H1 (cell line): ENCODE data around the gene ATP6AP1. TPM values are rescaled to one million over a fixed set of nuclear protein-coding genes. Genes with fewer than 3 reads are reported as not detected.

Experiments used
- CTCF ChIA-PET: fragments of 300-600 bp; sonication (Branson Sonifier 250); formaldehyde crosslinking; loops from one replicate; lab custom pipeline; 2021; ENCODE audit not compliant: partially characterized antibody; lab: Charles Lee
- POLR2A ChIA-PET: fragments of 300-600 bp; sonication (Branson Sonifier 250); formaldehyde crosslinking; loops from one replicate; lab custom pipeline; 2021; ENCODE audit warnings: inconsistent platforms; ENCODE audit not compliant: partially characterized antibody; lab: Charles Lee
- DNase-seq, 2 experiments: peaks; one replicate each; pipeline versions ENCODE4 v3.0.0 to v3.0.0-alpha.2; 2010 to 2022; ENCODE audit warnings: low spot score in 2 of 2, low read depth in 1 of 2, mixed read lengths in 1 of 2
- FAIRE-seq: peaks from 2 replicates; lab custom pipeline; 2011; peaks lifted over from hg19 to GRCh38; lab: Jason Lieb, UNC
- H2AFZ ChIP-seq: 2 replicates; pipeline ENCODE4 v1.8.1; 2012; ENCODE audit warnings: low read length, inconsistent platforms
- H2AK5ac ChIP-seq: 2 replicates; pipeline ENCODE4 v1.6.1; 2013; ENCODE audit warnings: low read depth, low read length
- H2BK120ac ChIP-seq: replicated peaks from 2 replicates; pipeline ENCODE3; 2013; ENCODE audit warnings: low read depth, low read length, inconsistent platforms
- H2BK12ac ChIP-seq: 2 replicates; pipeline ENCODE4 v1.6.1; 2013; ENCODE audit warnings: low read depth, low read length
- H2BK15ac ChIP-seq: 2 replicates; pipeline ENCODE4 v1.6.1; 2013; ENCODE audit warnings: low read length
- H2BK20ac ChIP-seq: 2 replicates; pipeline ENCODE4 v1.6.1; 2013; ENCODE audit warnings: low read length
- H2BK5ac ChIP-seq: 2 replicates; pipeline ENCODE4 v1.6.1; 2013; ENCODE audit warnings: low read depth, low read length
- H3K14ac ChIP-seq: 2 replicates; pipeline ENCODE4 v1.6.1; 2013; ENCODE audit warnings: inconsistent platforms; ENCODE audit not compliant: insufficient read length
- H3K18ac ChIP-seq: 2 replicates; pipeline ENCODE4 v1.6.1; 2013; ENCODE audit warnings: low read length; ENCODE audit errors: extremely low read depth
- H3K23ac ChIP-seq: 2 replicates; pipeline ENCODE4 v1.6.1; 2013; ENCODE audit warnings: inconsistent platforms; ENCODE audit not compliant: insufficient read length
- H3K23me2 ChIP-seq: 2 replicates; pipeline ENCODE4 v1.6.1; 2013; ENCODE audit warnings: low read depth, low read length
- H3K27ac ChIP-seq: 2 replicates; pipeline ENCODE4 v1.6.1; 2011; ENCODE audit warnings: low read depth, low read length, inconsistent platforms
- H3K27me3 ChIP-seq, 4 experiments: replicated peaks in 1 of 4; 1 replicate in 1 of 4; 2 replicates in 3 of 4; pipeline versions ENCODE4 v1.6.1 to v1.8.1; 2011 to 2013; ENCODE audit warnings: low read length in 3 of 4, mild to moderate bottlenecking in 3 of 4, inconsistent platforms in 2 of 4, mixed read lengths in 2 of 4, moderate library complexity in 1 of 4; ENCODE audit not compliant: control insufficient read depth in 3 of 4, insufficient read depth in 3 of 4; ENCODE audit errors: extremely low read depth in 1 of 4
- H3K36me3 ChIP-seq, 4 experiments: 2 replicates each; pipeline versions ENCODE4 v1.6.1 to v1.8.1; 2011 to 2013; ENCODE audit warnings: mild to moderate bottlenecking in 4 of 4, low read length in 3 of 4, moderate library complexity in 2 of 4, control low read depth in 1 of 4, inconsistent platforms in 1 of 4; ENCODE audit not compliant: insufficient read depth in 4 of 4, control insufficient read depth in 2 of 4
- H3K4ac ChIP-seq: replicated peaks from 2 replicates; pipeline ENCODE3; 2013; ENCODE audit warnings: low read length, low read depth, mixed read lengths, inconsistent platforms; ENCODE audit not compliant: insufficient read length
- H3K4me1 ChIP-seq, 4 experiments: replicated peaks in 1 of 4; 1 replicate in 1 of 4; 2 replicates in 3 of 4; pipeline versions ENCODE4 v1.6.1 to v1.8.1; 2011 to 2013; ENCODE audit warnings: low read length in 3 of 4, inconsistent platforms in 2 of 4, mixed read lengths in 1 of 4; ENCODE audit not compliant: insufficient read depth in 4 of 4, control insufficient read depth in 3 of 4
- H3K4me2 ChIP-seq, 2 experiments: 2 replicates each; pipeline versions ENCODE4 v1.6.1 to v1.8.1; 2011 to 2013; ENCODE audit warnings: low read depth in 2 of 2, low read length in 2 of 2, control low read depth in 1 of 2, inconsistent platforms in 1 of 2, mild to moderate bottlenecking in 1 of 2; ENCODE audit not compliant: insufficient read depth in 1 of 2
- H3K4me3 ChIP-seq, 4 experiments: fragments of 200-600, 300-600 bp in 1 of 4; sonication (generic), shearing (Covaris generic), sonication (Bioruptor Twin) in 1 of 4; 2 replicates each; pipeline versions ENCODE4 v1.5.1 to v1.8.1; 2011 to 2016; ENCODE audit warnings: low read length in 4 of 4, low read depth in 3 of 4, control low read depth in 2 of 4, inconsistent platforms in 2 of 4, mild to moderate bottlenecking in 2 of 4, mixed read lengths in 1 of 4, moderate library complexity in 1 of 4; ENCODE audit not compliant: insufficient read depth in 2 of 4; ENCODE audit errors: extremely low read depth in 1 of 4
- H3K56ac ChIP-seq: replicated peaks from 2 replicates; pipeline ENCODE3; 2013; ENCODE audit warnings: low read depth, mild to moderate bottlenecking, mixed read lengths, low read length, inconsistent platforms; ENCODE audit not compliant: insufficient read length
- H3K79me1 ChIP-seq: 2 replicates; pipeline ENCODE4 v1.6.1; 2013; ENCODE audit warnings: low read depth, low read length, control low read depth
- H3K79me2 ChIP-seq, 2 experiments: 2 replicates each; pipeline versions ENCODE4 v1.6.1 to v1.8.1; 2012 to 2013; ENCODE audit warnings: low read length in 2 of 2, mild to moderate bottlenecking in 2 of 2, inconsistent platforms in 1 of 2; ENCODE audit not compliant: insufficient read depth in 2 of 2, control insufficient read depth in 1 of 2
- H3K9ac ChIP-seq, 4 experiments: replicated peaks in 1 of 4; 1 replicate in 1 of 4; 2 replicates in 3 of 4; pipeline versions ENCODE4 v1.6.1 to v1.8.1; 2011 to 2013; ENCODE audit warnings: low read depth in 3 of 4, low read length in 3 of 4, control low read depth in 2 of 4, mild to moderate bottlenecking in 2 of 4, moderate library complexity in 2 of 4, inconsistent platforms in 1 of 4; ENCODE audit errors: extremely low read depth in 1 of 4
- H3K9me3 ChIP-seq, 2 experiments: 2 replicates each; pipeline versions ENCODE4 v1.6.1 to v1.8.1; 2012 to 2013; ENCODE audit warnings: mild to moderate bottlenecking in 2 of 2, moderate library complexity in 2 of 2, control low read depth in 1 of 2, inconsistent platforms in 1 of 2, low read depth in 1 of 2, low read length in 1 of 2, mixed read lengths in 1 of 2; ENCODE audit not compliant: insufficient read depth in 2 of 2
- H4K20me1 ChIP-seq, 2 experiments: replicated peaks in 1 of 2; 2 replicates each; pipeline versions ENCODE3 to v1.8.1; 2011 to 2013; ENCODE audit warnings: inconsistent platforms in 2 of 2, low read length in 2 of 2, mild to moderate bottlenecking in 1 of 2; ENCODE audit not compliant: insufficient read depth in 2 of 2, control insufficient read depth in 1 of 2
- H4K5ac ChIP-seq: 2 replicates; pipeline ENCODE4 v1.6.1; 2013; ENCODE audit warnings: low read length, low read depth, mixed read lengths, inconsistent platforms; ENCODE audit not compliant: insufficient read length
- H4K8ac ChIP-seq: 2 replicates; pipeline ENCODE4 v1.8.0; 2013; ENCODE audit warnings: mild to moderate bottlenecking, moderate library complexity, low read length, inconsistent platforms; ENCODE audit not compliant: insufficient read depth; ENCODE audit errors: extremely low read depth
- H4K91ac ChIP-seq: replicated peaks from 2 replicates; pipeline ENCODE3; 2013; ENCODE audit warnings: low read length, mixed read lengths, inconsistent platforms; ENCODE audit not compliant: insufficient read length
- SP4 ChIP-seq: IDR thresholded peaks from 2 replicates; pipeline ENCODE4 v1.6.1; 2012; ENCODE audit warnings: low read length, inconsistent platforms
- YY1 ChIP-seq: IDR thresholded peaks from 2 replicates; pipeline ENCODE4 v1.6.1; 2011; ENCODE audit warnings: low read depth, mild to moderate bottlenecking, low read length
- WGBS, 2 experiments: shearing (Covaris generic) in 1 of 2; methylation state at CpG; one replicate each; pipeline versions ENCODE4 v1.1.6 to v1.1.7; 2013 to 2015; ENCODE audit warnings: low lambda C conversion rate in 2 of 2, mixed read lengths in 2 of 2, inconsistent platforms in 1 of 2, low coverage in 1 of 2, missing lambda C conversion rate in 1 of 2; ENCODE audit not compliant: insufficient replicate concordance in 2 of 2, insufficient coverage in 1 of 2, insufficient read length in 1 of 2; ENCODE audit errors: extremely low coverage in 1 of 2, missing lambda C conversion rate in 1 of 2; 5-methylcytosine and 5-hydroxymethylcytosine counted together
- polyA plus RNA-seq, 7 experiments: library from polyadenylated mRNA; depleted of rRNA in 3 of 7; stranded (reverse) in 5 of 7; unstranded in 2 of 7; fragments of >200 nt in 5 of 7; fragments of 200-250 nt in 2 of 7; gene quantifications; 1 replicate in 5 of 7; 2 replicates in 1 of 7; 4 replicates in 1 of 7; pipeline versions ENCODE4 v1.2.1 to v1.2.3, GENCODE V29; 2011 to 2013; ENCODE audit warnings: missing spikeins in 2 of 7, mixed read lengths in 2 of 7
- total RNA-seq: library from RNA; stranded (reverse); fragmentation: NEBNext Ultra II Directional; extraction: Animal tissue kit (Norgen Biotek cat#: 25700); gene quantifications from 2 replicates; pipeline ENCODE4 v1.2.1, GENCODE V29; 2021

Gene ATP6AP1
- total and polyA plus RNA-seq, 2 of the 8 experiments (the other 6 are each of a cell fraction or from before 2014, with no cell fraction given): 44.6 to 80.8 TPM

- peaks cover 3% of the 10 kb centered on the region; the same call in 1 of the 2 replicates for H3K23me2 ChIP-seq
Observed at GRCh38 chrX:154481911-154482601, 53.6 kb downstream of the ATP6AP1 start.

More at GRCh38 chrX:154481911-154482601, 53.6 kb downstream of the ATP6AP1 start:
- no peaks in the 10 kb centered on the region for H3K79me1 ChIP-seq
- FAIRE-seq (no peak), DNase-seq (no peak)
- 82% methylated on average over 7 of the region's 14 CpGs; no CpG with 5 or more reads in 1 of the 2 experiments for WGBS, 2 experiments
- H3K79me2 ChIP-seq: no peaks in the 10 kb centered on the region
- no peak overlapping the region for H3K27ac ChIP-seq
- ChIA-PET POLR2A (interaction anchor here (1.0 to 1.2 kb wide), 2 partner anchors 48 to 84 kb away, joined by 3 read pairs; partner anchors contain the start of gene RPL10), CTCF (interaction anchor here (0.5 to 2.1 kb wide), 6 partner anchors 21 to 108 kb away, joined by 3 to 8 read pairs (median 3); no protein-coding TSS in a partner anchor)
- no peak overlapping the region for H2BK12ac ChIP-seq
- no peak overlapping the region for H4K91ac ChIP-seq
- no peak overlapping the region for H3K4ac ChIP-seq
- H3K4me2 ChIP-seq: no peak overlapping the region
- H2AK5ac ChIP-seq: no peak overlapping the region
- no peak overlapping the region for H2BK120ac ChIP-seq
- no peak for TF ChIP-seq SP4
- TF ChIP-seq YY1: no peak
- peaks cover 0 to 13% (median 0%) of the 10 kb centered on the region in 4 experiments; a peak in 2 of 8 replicates for H3K36me3 ChIP-seq
- H2BK15ac ChIP-seq: no peak overlapping the region
- H3K18ac ChIP-seq: no peak overlapping the region
- no peak overlapping the region for H3K14ac ChIP-seq
- H3K9ac ChIP-seq: no peak overlapping the region
- no peaks in the 10 kb centered on the region for H3K9me3 ChIP-seq
- H2BK5ac ChIP-seq: no peak overlapping the region
- H4K20me1 ChIP-seq: peaks cover 0 to 2% of the 10 kb centered on the region in 2 experiments
- H2AFZ ChIP-seq: no peak overlapping the region
- no peak overlapping the region for H4K5ac ChIP-seq
- peaks cover 0 to 6% (median 2%) of the 10 kb centered on the region in 4 experiments; a peak in 4 of 7 replicates for H3K4me1 ChIP-seq
- H4K8ac ChIP-seq: no peak overlapping the region
- H3K27me3 ChIP-seq: no peaks in the 10 kb centered on the region
- H3K4me3 ChIP-seq: no peak overlapping the region
- H3K56ac ChIP-seq: no peak overlapping the region
- H2BK20ac ChIP-seq: no peak overlapping the region
- H3K23ac ChIP-seq: no peak overlapping the region
